RPMI8226 (cell line): ENCODE data around the gene ESPN.

Experiments
- DNase-seq: peaks from one replicate; pipeline ENCODE4 v3.0.0-alpha.2; 2015

The ESPN gene

DNA sequence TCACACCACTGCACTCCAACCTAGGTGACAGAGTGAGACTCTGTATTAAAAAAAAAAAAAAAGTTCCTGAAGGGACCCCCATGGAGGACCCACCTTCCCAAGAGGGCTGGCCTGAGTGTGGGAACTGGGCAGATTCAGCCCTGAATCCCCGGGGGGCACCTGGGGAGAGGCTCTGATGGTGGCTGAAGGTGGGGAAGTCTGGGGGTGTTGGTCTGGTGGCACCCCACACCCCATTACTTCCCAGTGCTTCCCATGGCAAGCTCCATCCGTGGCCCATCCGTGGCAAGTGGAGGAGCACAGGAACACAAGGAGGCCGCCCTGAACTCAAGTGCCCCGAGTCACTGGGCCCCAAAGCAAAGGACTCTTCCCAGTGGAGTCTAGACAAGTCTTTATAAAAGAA is 42.2 kb downstream of the ESPN start:
- no peak for DNase-seq

GRCh38 chr1:6467224-6467623 is 42.6 kb downstream of the ESPN start:
- no peak for DNase-seq

DNA sequence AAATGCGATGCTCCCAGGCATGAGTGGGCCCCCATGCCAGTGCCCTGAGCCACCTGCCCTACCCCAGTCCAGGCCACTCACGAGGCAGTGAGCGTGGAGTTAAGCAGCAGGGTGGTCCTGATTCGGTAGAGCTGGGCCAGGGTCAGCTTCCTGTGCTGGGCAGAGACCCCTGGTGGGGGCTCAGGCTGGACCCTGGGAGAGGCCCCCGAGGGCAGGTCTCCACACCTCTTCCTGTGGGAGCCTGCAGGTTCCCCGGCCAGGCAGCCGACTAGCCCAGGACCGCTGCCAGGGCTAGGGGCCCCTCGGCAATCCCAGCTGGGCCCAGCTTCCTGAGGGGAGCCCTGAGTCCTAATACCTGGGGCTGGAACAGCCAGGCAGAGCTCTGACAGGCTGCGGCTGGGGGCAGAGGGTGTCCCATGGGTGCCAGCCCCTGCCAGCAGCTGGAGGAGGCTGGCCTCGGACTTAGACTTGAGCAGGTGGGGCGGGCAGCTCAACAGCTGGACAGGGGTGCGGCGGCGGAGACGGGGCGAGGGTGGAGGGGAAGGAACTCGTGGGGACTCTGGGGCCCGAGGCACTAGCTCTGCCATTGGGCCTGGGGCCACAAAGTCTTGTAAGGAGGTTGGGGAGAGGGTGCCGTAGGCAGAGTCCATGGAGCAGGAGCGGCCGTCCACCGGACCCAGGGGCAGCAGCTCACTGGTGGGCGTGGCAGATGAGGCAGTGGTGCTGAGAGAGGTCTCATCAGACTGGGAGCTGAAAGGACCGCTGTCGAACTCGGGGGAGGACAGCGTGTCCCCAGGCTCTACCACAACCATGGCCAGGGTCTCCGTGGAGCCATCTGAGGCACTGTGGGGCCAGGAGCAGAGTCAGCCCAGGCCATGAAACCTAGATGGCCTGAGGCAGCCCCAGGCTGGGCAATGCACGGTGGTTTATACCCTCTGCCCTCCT is 43.4 kb downstream of the ESPN start:
- no peak for DNase-seq

- DNase-seq = no peak
Observed at GRCh38 chr1:6468729-6469461, 44.3 kb downstream of the ESPN start.

- no peak for DNase-seq
Observed at GRCh38 chr1:6470132-6471085, 45.8 kb downstream of the ESPN start.

GRCh38 chr1:6471086-6471969 is 46.8 kb downstream of the ESPN start:
- no peak for DNase-seq

GRCh38 chr1:6471970-6472368 is 47.4 kb downstream of the ESPN start:
- DNase-seq = peak; percentile 94

- no peak for DNase-seq
Observed at GRCh38 chr1:6472391-6472790, 47.8 kb downstream of the ESPN start.

- no peak for DNase-seq
Observed at GRCh38 chr1:6473156-6473555, 48.6 kb downstream of the ESPN start.

DNA sequence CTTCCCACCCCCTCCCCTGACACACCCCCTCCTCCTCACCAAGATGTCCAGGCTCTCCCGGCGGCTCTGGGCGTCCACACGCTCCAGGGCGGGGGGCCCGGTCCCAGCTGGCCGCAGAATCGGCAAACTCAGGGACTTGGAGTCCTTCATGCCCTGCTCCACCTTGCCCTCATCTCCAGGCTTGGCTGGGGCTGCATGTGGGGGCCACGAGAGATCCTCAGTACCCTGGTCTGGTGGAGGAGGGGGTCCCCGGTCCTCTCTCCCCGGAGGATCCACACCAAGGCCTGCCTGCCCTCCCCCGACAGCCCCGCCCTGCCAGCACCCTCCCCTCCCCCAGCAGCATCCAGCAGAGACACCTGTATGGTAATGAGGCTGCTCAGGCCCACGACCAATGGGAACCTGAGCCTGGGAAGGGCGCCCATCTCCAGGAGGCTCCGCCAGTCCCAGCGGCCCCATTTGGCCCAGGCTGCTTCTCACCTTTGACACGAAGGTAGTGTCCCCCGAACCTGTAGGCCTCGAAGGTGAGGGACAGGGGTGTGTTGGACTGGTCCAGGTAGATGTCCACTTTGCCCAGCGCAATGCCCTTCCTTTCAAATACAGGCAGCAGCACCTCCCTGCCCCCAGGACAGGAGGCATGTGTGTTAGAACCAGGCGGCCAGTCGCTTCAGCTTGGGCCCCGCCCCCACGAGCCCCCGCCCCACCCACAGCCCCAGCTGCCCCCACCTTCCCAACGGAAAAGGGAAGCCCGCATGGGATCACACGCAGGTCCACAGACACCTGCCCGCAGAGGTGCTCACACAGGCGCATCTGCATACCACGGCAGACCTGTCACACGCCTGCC is 49.6 kb downstream of the ESPN start:
- no peak for DNase-seq

GRCh38 chr1:6474815-6475282 is 50.3 kb downstream of the ESPN start:
- DNase-seq = no peak

GRCh38 chr1:6475381-6476133 is 51.0 kb downstream of the ESPN start:
- DNase-seq = peak; percentile 81

DNA sequence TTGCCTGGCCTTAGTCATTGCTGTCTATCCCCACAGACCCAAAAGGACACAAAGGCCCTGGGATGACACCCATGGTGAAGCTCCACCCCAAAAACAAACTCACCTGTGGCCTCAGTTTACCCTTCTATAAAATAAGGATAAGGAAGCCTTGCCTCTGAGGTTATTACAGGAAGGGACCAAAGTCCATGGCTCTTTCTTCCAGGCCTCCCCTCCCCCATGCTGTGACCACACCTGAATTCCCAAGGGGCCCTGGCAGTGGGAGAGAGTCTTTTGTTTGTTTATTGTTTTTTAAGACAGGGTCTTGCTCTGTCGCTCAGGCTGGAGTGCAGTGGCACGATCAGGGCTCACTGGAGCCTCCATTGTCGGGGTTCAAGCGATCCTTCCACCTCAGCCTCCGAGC is 51.9 kb downstream of the ESPN start:
- no peak for DNase-seq

DNA sequence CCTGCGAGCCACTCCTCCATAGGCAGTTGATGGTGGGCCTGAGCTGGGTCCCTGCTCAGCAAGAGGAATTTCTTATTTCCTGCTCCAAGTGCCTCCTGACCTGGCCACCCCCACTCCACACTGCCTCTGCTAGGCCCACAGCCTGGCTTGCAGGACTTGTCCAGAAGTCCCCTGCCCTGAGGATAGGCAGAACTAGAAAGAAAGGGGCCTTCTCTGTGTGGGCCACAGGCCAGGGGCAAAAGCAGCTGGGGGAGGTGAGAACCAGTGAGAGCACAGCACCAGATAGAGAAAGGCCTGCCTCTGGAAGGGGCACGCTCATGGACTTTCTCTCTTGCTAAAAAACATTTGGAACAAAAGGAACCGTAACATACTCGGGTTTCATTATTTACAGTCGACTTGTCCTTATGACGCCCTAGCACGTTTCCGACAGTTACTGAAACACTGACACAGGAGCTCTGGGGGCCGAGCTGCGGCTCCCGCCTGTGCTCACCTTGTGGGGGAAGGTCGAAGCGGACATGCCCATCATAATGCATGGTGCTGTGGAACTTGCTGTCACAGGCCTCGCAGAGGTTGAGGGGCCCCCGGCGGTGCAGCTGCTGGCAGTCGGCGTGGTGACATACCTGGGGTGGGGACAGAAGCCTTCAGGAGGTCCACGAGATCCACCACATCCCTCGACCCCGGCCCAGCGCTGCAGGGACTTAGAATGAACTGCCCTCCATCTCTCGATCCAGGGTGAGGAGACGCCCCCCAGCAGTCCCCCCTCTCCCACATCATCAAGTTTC is 52.7 kb downstream of the ESPN start:
- no peak for DNase-seq

DNA sequence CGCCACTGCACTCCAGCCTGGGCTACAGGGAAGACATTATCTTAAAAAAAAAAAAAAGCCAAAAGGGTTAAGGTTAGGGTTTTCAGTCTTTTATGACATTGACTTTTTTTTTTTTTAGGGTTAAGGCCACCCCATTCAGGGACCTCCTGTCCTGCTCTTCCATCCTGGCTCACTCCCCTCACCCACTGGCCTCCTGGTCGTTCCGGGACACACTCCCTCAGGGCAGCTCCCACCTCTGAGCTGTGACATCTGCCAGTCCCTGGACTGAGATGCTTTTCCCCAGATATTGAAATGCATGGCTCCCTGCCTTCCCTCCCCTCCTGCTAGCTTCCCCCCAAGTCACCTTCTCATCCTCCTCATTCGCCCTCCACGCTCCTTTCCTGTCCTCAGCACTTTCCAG is 57.2 kb downstream of the ESPN start:
- no peak for DNase-seq

DNA sequence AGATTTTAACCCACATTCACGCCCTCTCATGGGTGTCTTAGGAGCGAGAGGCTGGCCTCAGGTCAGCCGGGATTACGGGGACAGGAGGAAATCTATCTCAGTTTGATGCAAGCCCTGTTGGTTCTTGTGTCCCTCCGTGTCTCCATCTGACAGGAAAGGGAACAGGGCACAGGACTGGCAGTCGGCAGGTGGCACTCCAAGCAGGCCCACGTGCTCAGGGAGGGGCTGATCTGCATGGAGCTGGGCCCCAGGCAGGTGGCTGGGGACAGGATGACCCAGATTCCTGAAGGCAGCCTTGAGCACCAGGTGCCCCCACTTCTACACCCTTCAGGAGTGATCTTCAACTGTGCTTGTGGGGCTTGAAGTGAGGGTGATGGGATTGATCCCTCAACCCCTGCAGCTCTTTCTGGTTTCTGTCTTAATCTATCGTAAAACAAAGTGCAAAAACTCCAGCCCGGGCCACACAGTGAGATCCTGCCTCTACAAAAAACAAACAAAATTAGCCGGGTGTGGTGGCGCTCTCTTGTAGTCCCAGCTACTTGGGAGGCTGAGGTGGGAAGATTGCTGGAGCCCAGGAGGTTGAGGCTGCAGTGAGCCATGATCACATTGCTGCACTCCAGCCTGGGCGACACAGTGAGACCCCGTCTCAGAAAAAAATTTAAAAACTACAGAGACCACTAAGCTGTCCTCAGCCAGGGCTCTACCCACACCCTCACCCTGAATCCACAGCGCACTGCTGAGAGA is 58.6 kb downstream of the ESPN start:
- peak; percentile 61 for DNase-seq

- DNase-seq = no peak
Observed at GRCh38 chr1:6483761-6484117, 59.2 kb downstream of the ESPN start.

- no peak for DNase-seq
Observed at GRCh38 chr1:6484826-6485167, 60.2 kb downstream of the ESPN start.
